ENCODE measurements around the gene GATA5.
"Not testable (repeated sequence)": the region's sequence is repeated elsewhere in the genome, so short reads cannot be mapped to it uniquely, and the experiment has no call there.

GATA5 gene

DNA sequence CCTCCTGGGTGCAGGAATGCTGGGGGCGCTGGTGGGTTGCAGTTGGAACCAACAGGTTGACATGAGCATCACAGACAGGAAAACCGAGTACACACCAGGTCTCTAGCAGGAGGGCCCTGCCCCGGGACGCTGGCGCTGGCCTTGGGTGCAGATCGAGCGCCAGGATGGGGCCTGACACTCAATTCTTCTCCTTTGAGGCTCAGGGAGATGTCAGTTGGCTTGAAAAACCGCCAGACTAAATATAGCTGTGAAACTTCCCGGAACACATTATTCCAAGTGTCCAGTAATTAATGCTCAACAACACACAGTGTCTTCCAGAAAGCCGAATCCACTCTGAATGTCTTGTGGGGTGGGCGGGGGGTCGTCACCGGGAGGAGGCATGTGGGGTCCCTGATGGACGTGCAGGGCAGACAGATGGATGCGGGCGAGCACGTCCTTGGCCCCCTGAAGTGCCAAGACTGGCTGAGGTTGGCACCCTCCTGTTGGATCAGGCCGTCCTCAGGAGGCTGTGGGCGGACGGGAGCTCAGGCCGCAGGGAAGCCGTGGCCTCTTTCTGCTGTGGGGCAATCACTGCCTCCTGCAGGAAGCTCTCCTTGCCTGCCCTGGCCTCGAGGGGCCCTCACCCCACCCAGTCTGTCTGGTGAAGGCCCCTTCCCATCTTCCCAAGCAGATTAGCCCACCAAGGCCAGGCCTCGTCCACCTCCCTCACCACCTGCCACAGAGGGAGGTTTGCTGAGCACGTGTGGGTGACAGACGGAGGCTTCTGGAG lies 19.4 kb upstream of the GATA5 start:
- in situ Hi-C loops (cut with MboI; ENCODE audit: low pct_unique_long_range_greater_than_20kb, low sequenced_read_pairs, unreplicated experiment) = no loop called here
- DNase-seq (ENCODE audit: low spot score) = no peak
- no peak for TF ChIP-seq CTCF (IDR thresholded peaks at IDR 0.05; ENCODE audit: extremely low read depth, insufficient read depth, missing control alignments)

DNA sequence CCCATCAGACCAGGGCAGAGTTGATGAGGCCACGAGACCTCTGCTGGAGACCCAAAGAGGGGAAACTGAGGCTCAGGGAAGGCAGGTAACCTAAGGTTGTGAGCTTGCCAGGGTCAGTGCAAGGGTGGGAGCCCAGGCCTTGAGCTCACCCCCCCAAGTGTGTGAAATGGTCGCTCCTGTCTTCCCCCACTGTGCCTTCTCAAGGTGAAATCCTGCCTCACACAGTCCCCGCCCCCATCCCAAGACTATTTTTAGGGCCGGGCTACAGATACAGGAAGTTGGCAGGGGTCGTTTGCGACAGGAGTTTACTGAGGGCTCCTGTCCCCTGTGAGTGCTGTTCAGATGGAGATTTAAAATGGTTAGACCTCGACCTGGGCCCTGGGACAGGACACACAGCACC lies 18.7 kb upstream of the GATA5 start:
- DNase-seq (ENCODE audit: low spot score) = no peak
- TF ChIP-seq CTCF (IDR thresholded peaks at IDR 0.05; ENCODE audit: extremely low read depth, insufficient read depth, missing control alignments) = no peak
- in situ Hi-C loops (cut with MboI; ENCODE audit: low pct_unique_long_range_greater_than_20kb, low sequenced_read_pairs, unreplicated experiment) = no loop called here

- no peak for TF ChIP-seq CTCF (IDR thresholded peaks at IDR 0.05; ENCODE audit: extremely low read depth, insufficient read depth, missing control alignments)
- in situ Hi-C loops (cut with MboI; ENCODE audit: low pct_unique_long_range_greater_than_20kb, low sequenced_read_pairs, unreplicated experiment) = no loop called here
- no peak for DNase-seq (ENCODE audit: low spot score)
Measured at GRCh38 chr20:62493886-62494285, 18.1 kb upstream of the GATA5 start.

DNA sequence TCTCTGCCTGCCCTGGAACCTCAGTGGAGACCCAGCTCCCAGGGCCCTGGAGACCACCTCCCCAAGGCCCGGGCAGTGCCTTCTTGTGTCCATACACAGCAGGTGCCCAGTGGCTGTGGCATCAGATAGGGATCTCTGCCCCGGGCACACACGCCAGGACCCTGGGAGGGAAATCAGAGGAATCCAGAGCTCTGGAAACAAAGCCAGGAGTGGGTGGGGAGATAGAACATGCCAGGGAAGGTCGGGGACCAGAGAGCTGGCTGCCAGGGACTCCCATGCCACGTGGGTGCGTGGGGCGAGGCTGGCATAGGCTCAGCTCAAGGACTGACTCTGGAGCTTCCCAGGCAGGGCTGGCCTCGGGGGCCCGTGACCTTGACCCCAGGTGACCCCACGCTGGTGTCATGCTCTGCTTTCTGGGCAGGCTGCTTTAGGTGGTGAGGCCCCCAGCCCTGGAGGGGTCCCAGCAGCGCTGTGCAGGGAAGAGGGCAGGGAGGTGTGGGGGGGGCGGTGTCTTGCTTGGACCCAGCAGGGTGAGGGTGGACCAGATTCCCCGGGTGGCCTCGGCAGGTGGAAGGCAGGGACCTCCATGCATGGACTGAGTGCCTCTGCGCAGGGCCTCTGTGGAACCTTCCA lies 17.6 kb upstream of the GATA5 start:
- no peak for TF ChIP-seq CTCF (IDR thresholded peaks at IDR 0.05; ENCODE audit: extremely low read depth, insufficient read depth, missing control alignments)
- DNase-seq (ENCODE audit: low spot score) = no peak
- in situ Hi-C loops (cut with MboI; ENCODE audit: low pct_unique_long_range_greater_than_20kb, low sequenced_read_pairs, unreplicated experiment) = no loop called here

DNA sequence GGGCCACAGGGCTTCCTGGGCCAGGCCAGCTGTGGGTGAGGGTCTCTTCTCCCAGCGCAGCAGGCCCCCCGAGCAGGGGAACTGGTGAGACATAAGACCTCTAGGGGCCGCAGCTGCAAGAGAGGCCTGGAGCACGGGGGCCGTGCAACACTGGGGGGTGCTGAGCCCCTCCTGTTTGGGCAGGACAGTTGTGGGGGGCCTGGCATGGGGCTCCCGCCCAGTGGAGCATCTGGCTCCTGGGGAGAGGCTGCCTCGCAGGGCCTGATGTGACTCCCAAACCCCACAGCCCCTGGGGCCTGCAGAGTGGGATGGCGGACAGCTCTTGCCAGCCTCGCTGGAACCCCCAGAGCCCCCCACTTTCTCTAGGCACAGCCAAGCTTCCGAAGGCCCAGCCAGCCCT lies 16.9 kb upstream of the GATA5 start:
- DNase-seq (ENCODE audit: low spot score) = no peak
- TF ChIP-seq CTCF (IDR thresholded peaks at IDR 0.05; ENCODE audit: extremely low read depth, insufficient read depth, missing control alignments) = no peak
- in situ Hi-C loops (cut with MboI; ENCODE audit: low pct_unique_long_range_greater_than_20kb, low sequenced_read_pairs, unreplicated experiment) = no loop called here

GRCh38 chr20:62490783-62491182 lies 15.0 kb upstream of the GATA5 start:
- DNase-seq (ENCODE audit: low spot score); in situ Hi-C loops (cut with MboI; ENCODE audit: low pct_unique_long_range_greater_than_20kb, low sequenced_read_pairs, unreplicated experiment): not testable (repeated sequence)

DNA sequence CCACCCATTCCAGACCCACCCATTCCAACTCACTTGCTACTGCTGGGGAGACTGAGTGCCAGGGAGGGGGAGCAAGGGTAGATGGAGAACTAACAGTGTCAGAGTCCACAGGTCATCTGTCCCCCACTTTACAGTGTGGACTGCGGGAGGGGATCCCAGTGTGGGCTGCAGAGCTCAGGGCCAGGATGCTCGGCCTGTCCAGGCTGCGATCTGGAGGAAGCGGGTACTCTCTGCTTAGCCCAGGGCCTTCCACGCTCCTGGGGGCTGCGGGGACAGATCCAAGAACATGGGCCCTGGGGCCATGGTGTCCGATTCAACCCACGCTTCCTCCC lies 14.1 kb upstream of the GATA5 start:
- no peak for DNase-seq (ENCODE audit: low spot score)
- TF ChIP-seq CTCF (IDR thresholded peaks at IDR 0.05; ENCODE audit: extremely low read depth, insufficient read depth, missing control alignments) = no peak
- in situ Hi-C loops (cut with MboI; ENCODE audit: low pct_unique_long_range_greater_than_20kb, low sequenced_read_pairs, unreplicated experiment) = no loop called here

Data from GM13977 (cell line).